Natural killer cell (primary cell): ENCODE data around the gene CEP72. TPM values are rescaled to one million over a fixed set of nuclear protein-coding genes. Genes with fewer than 3 reads are reported as not detected.

Experiments used
- ATAC-seq, 3 donors: fragments of 150-1000 bp in 2 of 3; fragments of 200-7000 bp in 1 of 3; cut with Tn5 transposase; 1 replicate in 1 of 3; 2 replicates in 2 of 3; pipeline ENCODE4 v1.10.0; 2021; ENCODE audit warnings: mild to moderate bottlenecking in 2 of 3, moderate library complexity in 2 of 3
- DNase-seq, 2 donors: peaks; one replicate each; pipeline versions ENCODE4 v3.0.0 to v3.0.0-alpha.2; 2013 to 2021; ENCODE audit warnings: mixed read lengths in 1 of 2
- H3K27ac ChIP-seq: one replicate; pipeline ENCODE4 v1.5.1; 2013; ENCODE audit warnings: mild to moderate bottlenecking, low read length
- H3K27me3 ChIP-seq: one replicate; pipeline ENCODE4 v1.6.1; 2013; ENCODE audit warnings: low read length; ENCODE audit not compliant: control insufficient read depth, insufficient read depth
- H3K36me3 ChIP-seq: one replicate; pipeline ENCODE4 v1.6.1; 2013; ENCODE audit warnings: low read length; ENCODE audit not compliant: control insufficient read depth, insufficient read depth
- H3K4me1 ChIP-seq: one replicate; pipeline ENCODE4 v1.6.1; 2013; ENCODE audit warnings: low read length; ENCODE audit not compliant: control insufficient read depth, insufficient read depth
- H3K4me3 ChIP-seq: one replicate; pipeline ENCODE4 v1.5.1; 2013; ENCODE audit warnings: low read length
- H3K9me3 ChIP-seq: one replicate; pipeline ENCODE4 v1.6.1; 2013; ENCODE audit warnings: low read length; ENCODE audit not compliant: control insufficient read depth, insufficient read depth
- H3K27ac Mint-ChIP-seq, 2 donors: one replicate each; pipeline ENCODE4 v1.8.0; 2022; ENCODE audit warnings: mild to moderate bottlenecking in 2 of 2, mixed read lengths in 2 of 2, moderate library complexity in 1 of 2
- H3K27me3 Mint-ChIP-seq, 2 donors: one replicate each; pipeline ENCODE4 v1.8.0; 2022; ENCODE audit warnings: low read depth in 2 of 2, mixed read lengths in 2 of 2
- H3K36me3 Mint-ChIP-seq: one replicate; pipeline ENCODE4 v1.8.0; 2022; ENCODE audit warnings: mixed read lengths
- H3K4me1 Mint-ChIP-seq, 2 donors: one replicate each; pipeline ENCODE4 v1.8.0; 2022; ENCODE audit warnings: mixed read lengths in 2 of 2
- H3K4me3 Mint-ChIP-seq: one replicate; pipeline ENCODE4 v1.8.0; 2022; ENCODE audit warnings: mild to moderate bottlenecking, moderate library complexity, mixed read lengths
- H3K9me3 Mint-ChIP-seq, 2 donors: one replicate each; pipeline ENCODE4 v1.8.0; 2022; ENCODE audit warnings: mixed read lengths in 2 of 2
- WGBS: methylation state at CpG from one replicate; pipeline ENCODE4 v1.1.7; 2013; ENCODE audit warnings: missing lambda C conversion rate; ENCODE audit not compliant: insufficient coverage; 5-methylcytosine and 5-hydroxymethylcytosine counted together
- intact Hi-C: fragments of 100-400 bp; cut with micrococcal nuclease; formaldehyde crosslinking; loops from one replicate; pipeline ENCODE4 v1.14.2; 2022
- total RNA-seq, 4 donors: library from RNA; stranded (reverse); fragments of 120-200 nt in 1 of 4; gene quantifications; one replicate each; pipeline versions ENCODE4 v1.2.3 to v1.2.4, GENCODE V29; 2013 to 2022
- TF ChIP-seq, protein P1 (sequence below): fragments of 200-600 bp; IDR thresholded peaks from one replicate; pipeline ENCODE4 v1.8.0; 2022; ENCODE audit warnings: antibody characterized with exemption

CEP72 gene
- total RNA-seq, 3 donors from 2014 or later (not counting 1 experiment from before 2014, with no cell fraction given): 12.2 to 15.1 (median 12.3) TPM

DNA sequence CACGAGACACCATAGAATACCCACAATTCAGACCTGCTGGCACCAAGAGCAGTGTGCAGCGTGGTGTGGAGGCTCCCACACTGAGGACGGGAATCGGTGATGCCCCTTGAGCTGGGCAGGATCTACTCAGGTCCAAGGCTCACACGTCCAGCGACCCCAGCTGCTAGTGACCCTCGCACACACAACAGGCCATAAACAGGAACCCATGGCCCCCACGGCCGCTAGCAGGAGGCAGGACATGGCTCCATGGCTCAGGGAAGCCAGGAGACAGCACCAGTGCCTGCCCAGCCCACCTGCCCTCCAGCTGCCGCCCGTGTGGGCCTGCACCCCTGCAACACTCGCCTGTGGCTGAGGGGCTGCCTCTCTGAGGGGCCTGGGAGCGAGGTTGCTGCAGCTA, 44.5 kb upstream of the CEP72 start:
- H3K9me3 Mint-ChIP-seq: no peaks in the 10 kb centered on the region
- H3K9me3 ChIP-seq: no peaks in the 10 kb centered on the region
- H3K4me3 ChIP-seq: no peak overlapping the region
- H3K27ac Mint-ChIP-seq: no peak overlapping the region
- WGBS: 79% methylated on average over 13 of the region's 13 CpGs
- no peak overlapping the region for H3K4me3 Mint-ChIP-seq
- intact Hi-C loops: no loop called here
- H3K27ac ChIP-seq: no peak overlapping the region
- H3K4me1 Mint-ChIP-seq: no peaks in the 10 kb centered on the region
- DNase-seq (no peak), ATAC-seq (no peak)
- H3K36me3 Mint-ChIP-seq: no peaks in the 10 kb centered on the region
- no peaks in the 10 kb centered on the region for H3K27me3 ChIP-seq
- H3K4me1 ChIP-seq: no peaks in the 10 kb centered on the region
- TF ChIP-seq, protein P1, sequence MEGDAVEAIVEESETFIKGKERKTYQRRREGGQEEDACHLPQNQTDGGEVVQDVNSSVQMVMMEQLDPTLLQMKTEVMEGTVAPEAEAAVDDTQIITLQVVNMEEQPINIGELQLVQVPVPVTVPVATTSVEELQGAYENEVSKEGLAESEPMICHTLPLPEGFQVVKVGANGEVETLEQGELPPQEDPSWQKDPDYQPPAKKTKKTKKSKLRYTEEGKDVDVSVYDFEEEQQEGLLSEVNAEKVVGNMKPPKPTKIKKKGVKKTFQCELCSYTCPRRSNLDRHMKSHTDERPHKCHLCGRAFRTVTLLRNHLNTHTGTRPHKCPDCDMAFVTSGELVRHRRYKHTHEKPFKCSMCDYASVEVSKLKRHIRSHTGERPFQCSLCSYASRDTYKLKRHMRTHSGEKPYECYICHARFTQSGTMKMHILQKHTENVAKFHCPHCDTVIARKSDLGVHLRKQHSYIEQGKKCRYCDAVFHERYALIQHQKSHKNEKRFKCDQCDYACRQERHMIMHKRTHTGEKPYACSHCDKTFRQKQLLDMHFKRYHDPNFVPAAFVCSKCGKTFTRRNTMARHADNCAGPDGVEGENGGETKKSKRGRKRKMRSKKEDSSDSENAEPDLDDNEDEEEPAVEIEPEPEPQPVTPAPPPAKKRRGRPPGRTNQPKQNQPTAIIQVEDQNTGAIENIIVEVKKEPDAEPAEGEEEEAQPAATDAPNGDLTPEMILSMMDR: no peak
- no peaks in the 10 kb centered on the region for H3K36me3 ChIP-seq
- peaks cover 9 to 18% of the 10 kb centered on the region in 2 donors for H3K27me3 Mint-ChIP-seq

DNA sequence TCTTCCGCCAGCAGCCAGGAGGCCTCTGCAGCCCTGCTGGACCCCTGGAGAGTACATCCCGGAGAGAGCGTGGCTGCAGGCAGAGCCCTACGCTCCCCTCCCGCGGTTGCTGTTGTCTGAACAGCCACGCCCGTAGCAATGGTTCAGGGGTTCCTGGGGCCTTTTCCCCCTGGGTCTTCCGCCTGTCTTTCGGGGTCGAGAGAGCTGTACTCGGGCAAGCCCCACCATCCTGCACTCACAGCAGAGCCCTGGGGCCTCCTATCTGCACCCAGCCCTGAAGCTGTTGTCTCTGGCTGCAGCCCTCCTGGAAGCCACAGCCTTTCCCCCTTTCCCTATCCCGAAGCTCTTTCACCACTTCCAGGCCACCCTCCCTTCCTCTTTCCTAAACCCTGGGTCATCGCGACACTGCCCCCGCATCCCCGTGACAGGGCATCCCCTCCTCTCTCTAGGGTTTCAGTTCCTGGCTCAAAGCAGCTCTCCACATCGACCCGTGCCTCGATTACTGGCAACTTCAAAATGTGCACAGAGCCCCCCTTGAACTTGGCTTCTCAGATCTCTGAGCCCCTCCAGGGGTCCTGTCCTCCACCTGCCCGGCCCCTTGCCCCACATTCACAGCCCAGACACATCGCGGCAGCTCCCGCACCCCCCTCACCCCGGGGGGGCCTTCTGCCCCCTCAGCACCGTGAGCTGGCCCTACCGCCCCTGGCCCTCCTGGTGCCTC, 43.9 kb upstream of the CEP72 start:
- H3K9me3 ChIP-seq: no peaks in the 10 kb centered on the region
- H3K4me3 Mint-ChIP-seq: no peak overlapping the region
- H3K4me1 ChIP-seq: no peaks in the 10 kb centered on the region
- no peaks in the 10 kb centered on the region for H3K4me1 Mint-ChIP-seq
- no peak overlapping the region for H3K27ac Mint-ChIP-seq
- 67% methylated on average over 27 of the region's 27 CpGs for WGBS
- ATAC-seq: peak in 1 of 3 donors; percentile 23
- TF ChIP-seq, protein P1: no peak
- intact Hi-C loops: no loop called here
- H3K36me3 ChIP-seq: no peaks in the 10 kb centered on the region
- peaks cover 9 to 18% of the 10 kb centered on the region in 2 donors for H3K27me3 Mint-ChIP-seq
- DNase-seq: no peak
- H3K36me3 Mint-ChIP-seq: no peaks in the 10 kb centered on the region
- no peak overlapping the region for H3K4me3 ChIP-seq
- H3K27ac ChIP-seq: no peak overlapping the region
- H3K9me3 Mint-ChIP-seq: no peaks in the 10 kb centered on the region
- H3K27me3 ChIP-seq: no peaks in the 10 kb centered on the region

DNA sequence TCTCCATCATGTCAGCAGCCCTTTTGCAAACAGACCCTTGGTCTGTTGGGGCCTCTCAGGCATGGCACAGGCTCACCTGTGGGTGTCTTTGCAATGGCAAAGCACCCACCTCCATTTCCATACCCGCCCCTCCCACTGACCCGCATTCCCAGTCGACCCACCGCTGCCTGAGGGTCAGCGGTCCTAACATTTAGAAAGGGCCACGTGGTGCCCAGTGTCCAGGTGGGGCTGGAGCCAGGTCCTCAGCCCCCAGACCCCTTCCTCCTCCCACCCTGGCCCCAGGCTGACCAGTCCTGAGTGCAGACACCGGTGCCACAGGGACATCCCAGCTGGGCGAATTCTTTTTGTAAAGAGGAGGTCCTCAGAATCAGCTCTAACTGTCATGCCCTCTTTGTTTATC, 43.3 kb upstream of the CEP72 start:
- no peaks in the 10 kb centered on the region for H3K9me3 Mint-ChIP-seq
- Histone ChIP-seq H3K4me3 (no peak overlapping the region), H3K27ac (no peak overlapping the region), H3K36me3 (no peaks in the 10 kb centered on the region), H3K27me3 (no peaks in the 10 kb centered on the region), H3K4me1 (no peaks in the 10 kb centered on the region), H3K9me3 (no peaks in the 10 kb centered on the region)
- no peaks in the 10 kb centered on the region for H3K36me3 Mint-ChIP-seq
- 84% methylated on average over 8 of the region's 8 CpGs for WGBS
- no peak overlapping the region for H3K27ac Mint-ChIP-seq
- intact Hi-C loops: no loop called here
- no peaks in the 10 kb centered on the region for H3K4me1 Mint-ChIP-seq
- DNase-seq (no peak), ATAC-seq (peak in 1 of 3 donors; percentile 16)
- no peak overlapping the region for H3K4me3 Mint-ChIP-seq
- H3K27me3 Mint-ChIP-seq: peaks cover 9 to 18% of the 10 kb centered on the region in 2 donors
- TF ChIP-seq, protein P1: no peak
